NCI-H460 (cell line): ENCODE measurements around the gene ZBTB7B. TPM values are rescaled to one million over a fixed set of nuclear protein-coding genes. Genes with fewer than 3 reads are reported as not detected.
"Not testable (repeated sequence)": the region's sequence is repeated elsewhere in the genome, so short reads cannot be mapped to it uniquely, and the experiment has no call there.

Source experiments
- DNase-seq: peaks from one replicate; pipeline ENCODE4 v3.0.0-alpha.2; 2016; ENCODE audit warnings: low read depth; ENCODE audit errors: extremely low read depth
- total RNA-seq: library from RNA; depleted of rRNA; stranded (reverse); fragments of >200 nt; shearing (Covaris generic); gene quantifications from 2 replicates; pipeline ENCODE4 v1.2.3, GENCODE V29; 2014

The ZBTB7B gene
- total RNA-seq, 1 experiment from 2014 or later = 52.8 TPM

- DNase-seq = no peak
Measured at GRCh38 chr1:154967331-154967950, 35.2 kb upstream of the ZBTB7B start.

- no peak for DNase-seq
Measured at GRCh38 chr1:154968731-154969130, 33.9 kb upstream of the ZBTB7B start.

- no peak for DNase-seq
Measured at GRCh38 chr1:154969246-154969645, 33.4 kb upstream of the ZBTB7B start.

- DNase-seq = no peak
Measured at GRCh38 chr1:154969860-154970452, 32.6 kb upstream of the ZBTB7B start.

GRCh38 chr1:154970631-154971340 lies 31.8 kb upstream of the ZBTB7B start, which contains the start of gene SHC1:
SHC1 (minus strand) TSS chr1:154970747; CDS start chr1:154970526, 221 bp downstream.
- DNase-seq = peak; percentile 98

- peak; percentile 73 for DNase-seq
Measured at GRCh38 chr1:154971341-154971998, 31.1 kb upstream of the ZBTB7B start.

GRCh38 chr1:154972213-154972516 lies 30.4 kb upstream of the ZBTB7B start:
- no peak for DNase-seq

- peak; percentile 99 for DNase-seq
Measured at GRCh38 chr1:154972517-154973343, 29.9 kb upstream of the ZBTB7B start.

- peak; percentile 100 for DNase-seq
Measured at GRCh38 chr1:154973344-154974101, 29.1 kb upstream of the ZBTB7B start.

GRCh38 chr1:154974102-154974807 lies 28.3 kb upstream of the ZBTB7B start, which contains the start of gene CKS1B:
CKS1B (plus strand) TSS chr1:154974681; CDS start chr1:154974746, 65 bp downstream.
- DNase-seq = peak; percentile 100

GRCh38 chr1:154974808-154975408 lies 27.7 kb upstream of the ZBTB7B start:
- peak; percentile 99 for DNase-seq

GRCh38 chr1:154975409-154976059 lies 27.1 kb upstream of the ZBTB7B start:
- peak; percentile 35 for DNase-seq

- DNase-seq = not testable (repeated sequence)
Measured at GRCh38 chr1:154977762-154978161, 24.8 kb upstream of the ZBTB7B start.

- DNase-seq = no peak
Measured at GRCh38 chr1:154978360-154978759, 24.2 kb upstream of the ZBTB7B start.

- DNase-seq = no peak
Measured at GRCh38 chr1:154982341-154982740, 20.3 kb upstream of the ZBTB7B start.

- DNase-seq = peak; percentile 100
Measured at GRCh38 chr1:154982897-154983648, 19.5 kb upstream of the ZBTB7B start, which contains the start of gene FLAD1. FLAD1 (plus strand) TSS chr1:154983344; CDS start chr1:154983695, 351 bp downstream.

- DNase-seq = no peak
Measured at GRCh38 chr1:154983776-154984466, 18.7 kb upstream of the ZBTB7B start.
